IPS-18c (cell line): ENCODE measurements around the gene GNAO1.

Experiments
- H3K4me3 ChIP-seq: 2 replicates; pipeline ENCODE4 v1.7.0; 2013; ENCODE audit warnings: low read depth, mild to moderate bottlenecking, low read length, moderate library complexity; ENCODE audit not compliant: insufficient read depth
- H3K9me3 ChIP-seq: one replicate; pipeline ENCODE4 v1.6.1; 2013; ENCODE audit warnings: mild to moderate bottlenecking, low read length, moderate library complexity; ENCODE audit not compliant: control insufficient read depth, insufficient read depth

The GNAO1 gene

GRCh38 chr16:56225017-56225742 lies 33.9 kb downstream of the GNAO1 start:
- peaks cover 3% of the 10 kb centered on the region for H3K9me3 ChIP-seq
- H3K4me3 ChIP-seq: no peak overlapping the region

DNA sequence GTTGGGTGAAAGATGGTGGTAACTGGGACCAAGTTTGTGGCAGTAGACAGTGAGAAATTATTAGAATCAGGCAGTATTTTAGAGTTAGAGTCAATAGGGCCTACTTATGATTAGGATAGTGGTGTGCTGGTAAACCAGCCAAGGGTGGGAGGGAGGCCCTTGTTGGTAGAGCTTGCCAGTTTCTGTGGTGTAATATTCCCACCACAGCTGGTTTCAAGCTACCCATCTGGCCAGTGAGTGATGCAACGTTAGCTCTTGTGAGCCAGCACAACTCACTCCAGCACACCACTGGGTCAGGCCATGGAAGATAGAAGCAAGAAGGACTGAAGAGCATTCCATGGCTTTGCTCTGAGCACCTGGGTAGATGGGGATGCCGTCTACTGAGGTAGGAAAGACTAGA lies 34.9 kb downstream of the GNAO1 start:
- peaks cover 3% of the 10 kb centered on the region for H3K9me3 ChIP-seq
- H3K4me3 ChIP-seq: no peak overlapping the region

GRCh38 chr16:56226845-56227525 lies 35.7 kb downstream of the GNAO1 start:
- peaks cover 3% of the 10 kb centered on the region for H3K9me3 ChIP-seq
- no peak overlapping the region for H3K4me3 ChIP-seq

DNA sequence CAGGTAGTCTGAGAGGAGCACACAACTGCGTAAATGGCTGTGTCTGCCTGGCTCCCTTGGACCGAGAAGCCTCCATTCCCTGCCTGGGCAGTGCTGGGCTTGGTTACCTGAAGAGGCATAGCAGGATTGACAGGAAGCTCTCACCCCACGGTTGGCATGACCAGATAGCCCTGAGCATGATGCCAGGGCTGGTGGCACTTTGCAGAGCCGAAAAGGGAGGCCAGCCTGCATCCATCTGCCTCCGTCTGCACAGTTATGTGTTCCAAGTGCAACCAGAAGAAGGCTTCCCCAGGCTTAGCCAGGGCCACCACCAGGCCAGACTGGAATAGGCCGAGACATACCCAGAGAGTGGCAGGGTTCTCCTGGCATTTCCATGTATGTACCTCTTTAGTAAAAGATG lies 36.6 kb downstream of the GNAO1 start:
- Histone ChIP-seq H3K9me3 (peaks cover 3% of the 10 kb centered on the region), H3K4me3 (no peak overlapping the region)

DNA sequence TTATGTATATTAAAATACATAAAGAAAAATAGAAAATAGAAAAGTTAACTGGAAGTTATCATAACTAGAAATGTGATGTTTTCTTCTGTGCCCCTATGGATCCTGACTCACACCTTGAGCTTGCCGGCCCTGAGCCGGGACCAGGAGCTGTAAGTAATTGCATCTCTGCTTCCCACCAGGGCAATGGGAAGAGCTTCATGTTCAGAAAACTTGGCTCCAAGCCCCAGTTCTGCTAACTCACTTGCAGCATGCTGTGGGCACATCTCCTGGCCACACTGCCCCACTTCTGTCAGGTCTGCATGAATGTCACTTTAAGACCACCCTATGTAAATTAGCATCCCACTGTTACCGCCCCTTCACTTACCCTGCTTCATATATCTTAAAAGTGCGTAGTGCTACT lies 37.2 kb downstream of the GNAO1 start:
- H3K9me3 ChIP-seq: peaks cover 3% of the 10 kb centered on the region
- no peak overlapping the region for H3K4me3 ChIP-seq

DNA sequence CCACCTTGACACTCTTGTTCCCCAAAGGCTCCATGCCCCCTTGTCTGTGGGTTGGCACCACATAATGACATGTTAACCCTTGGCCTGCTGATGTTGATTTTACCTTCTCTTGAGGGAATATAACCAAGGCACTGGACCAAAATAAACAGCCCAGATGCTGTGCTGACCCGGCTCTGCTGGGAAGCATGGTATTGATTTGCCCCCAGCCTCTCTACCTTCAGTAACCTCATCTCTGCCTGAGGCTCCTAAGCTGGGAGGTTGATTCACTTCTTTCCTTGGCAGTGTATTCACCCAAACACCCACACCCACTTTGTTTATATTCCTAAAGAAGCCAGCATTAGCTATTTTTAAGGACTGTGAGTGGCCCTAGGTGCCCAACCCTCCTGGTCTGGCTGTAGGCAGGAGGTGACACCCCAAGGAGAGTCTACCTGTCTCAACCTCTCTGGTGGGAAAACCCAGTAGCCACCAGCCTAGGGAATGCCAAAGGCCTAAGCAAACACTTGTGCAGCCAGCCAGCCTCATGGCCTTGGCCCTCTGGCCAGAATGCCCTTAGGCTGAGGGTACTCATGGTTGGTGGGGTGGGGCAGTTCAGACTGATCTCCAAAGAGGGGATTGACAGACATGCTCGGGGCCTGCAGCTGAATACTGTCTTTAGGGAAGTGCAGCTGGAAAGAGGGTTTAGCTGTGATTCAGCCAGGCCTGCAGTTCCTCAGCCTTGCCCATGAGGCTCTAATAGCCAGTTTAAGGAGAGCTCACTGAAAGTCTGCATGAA lies 42.7 kb downstream of the GNAO1 start:
- H3K4me3 ChIP-seq: no peak overlapping the region
- no peaks in the 10 kb centered on the region for H3K9me3 ChIP-seq

GRCh38 chr16:56234737-56235136 lies 43.4 kb downstream of the GNAO1 start:
- Histone ChIP-seq H3K4me3 (no peak overlapping the region), H3K9me3 (no peaks in the 10 kb centered on the region)

- Histone ChIP-seq H3K4me3 (no peak overlapping the region), H3K9me3 (no peaks in the 10 kb centered on the region)
Measured at GRCh38 chr16:56237451-56237930, 46.2 kb downstream of the GNAO1 start.

- H3K9me3 ChIP-seq: no peaks in the 10 kb centered on the region
- no peak overlapping the region for H3K4me3 ChIP-seq
Measured at GRCh38 chr16:56238188-56238587, 46.9 kb downstream of the GNAO1 start.

DNA sequence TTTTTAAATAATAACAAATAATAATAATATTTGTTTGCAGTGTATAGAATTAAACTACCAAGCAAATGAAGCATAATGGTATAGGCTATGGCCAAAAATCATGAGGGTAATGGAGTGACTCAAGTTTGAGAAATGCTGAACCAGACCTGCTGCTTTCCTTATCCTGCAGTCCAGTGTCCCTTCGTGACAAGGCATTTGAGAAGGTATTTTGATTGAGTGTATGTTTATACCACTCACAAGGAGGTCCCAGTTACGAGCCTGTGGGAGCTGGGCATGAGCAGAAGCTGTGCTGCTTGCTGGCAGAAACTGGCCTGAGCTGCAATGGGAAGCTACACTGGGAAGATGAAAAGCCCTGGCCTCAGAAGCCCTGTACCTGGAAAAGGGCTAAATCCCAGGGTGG lies 50.3 kb downstream of the GNAO1 start:
- no peaks in the 10 kb centered on the region for H3K9me3 ChIP-seq
- no peak overlapping the region for H3K4me3 ChIP-seq

DNA sequence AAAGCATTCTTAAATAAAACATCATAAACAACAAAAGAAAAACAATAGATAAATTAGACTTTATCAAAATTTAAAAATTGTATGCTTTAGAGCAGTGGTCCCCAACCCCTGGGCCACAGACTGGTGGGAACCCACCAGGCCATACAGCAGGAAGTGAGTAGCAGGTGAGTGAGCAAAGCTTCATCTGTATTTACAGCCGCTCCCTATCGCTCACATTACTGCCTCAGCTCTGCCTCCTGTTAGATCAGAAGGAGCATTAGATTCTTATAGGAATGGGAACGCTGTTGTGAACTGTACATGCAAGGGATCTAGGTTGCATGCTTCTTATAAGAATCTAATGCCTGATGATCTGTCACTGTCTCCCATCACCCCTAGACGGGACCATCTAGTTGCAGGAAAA lies 51.5 kb downstream of the GNAO1 start:
- Histone ChIP-seq H3K4me3 (no peak overlapping the region), H3K9me3 (no peaks in the 10 kb centered on the region)

DNA sequence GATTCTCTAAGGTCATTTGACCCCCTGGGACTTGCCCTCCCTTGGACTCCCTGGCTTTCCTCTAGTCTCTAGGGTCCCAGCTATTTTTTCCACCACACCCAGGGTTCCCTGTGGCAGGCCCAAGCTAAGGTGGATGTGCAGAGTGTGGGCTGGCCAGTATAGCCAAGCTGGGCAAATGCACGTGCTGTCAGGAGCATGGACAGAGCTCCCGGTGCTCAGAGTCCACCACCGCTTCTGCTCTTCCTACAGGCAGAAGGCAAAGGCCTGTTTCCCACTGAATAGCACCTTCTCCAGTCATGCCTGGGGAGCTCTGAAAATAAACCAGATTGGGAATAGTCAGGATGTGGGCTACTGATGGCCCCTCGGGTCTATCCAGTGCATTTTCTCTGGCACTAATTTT lies 53.3 kb downstream of the GNAO1 start:
- Histone ChIP-seq H3K4me3 (no peak overlapping the region), H3K9me3 (no peaks in the 10 kb centered on the region)

DNA sequence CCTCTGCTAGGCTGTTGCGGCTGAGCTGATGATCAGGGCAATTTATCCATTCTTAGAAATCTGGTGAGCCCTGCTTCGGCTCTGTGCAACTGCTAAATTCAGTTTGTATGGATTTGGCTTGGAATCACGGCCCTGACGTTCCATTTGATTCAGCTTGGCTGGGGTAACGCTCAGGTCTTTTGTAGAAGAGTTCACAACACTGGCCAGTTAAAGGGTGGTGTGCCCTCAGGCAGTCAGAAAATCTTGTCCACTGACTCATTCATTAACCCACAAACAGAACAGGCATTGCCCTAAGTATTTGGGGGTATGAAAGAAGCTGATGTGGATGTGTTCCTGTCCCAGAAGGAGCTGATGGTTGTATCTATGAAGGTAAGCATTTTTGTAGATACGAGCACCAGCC lies 53.9 kb downstream of the GNAO1 start:
- no peaks in the 10 kb centered on the region for H3K9me3 ChIP-seq
- H3K4me3 ChIP-seq: no peak overlapping the region

DNA sequence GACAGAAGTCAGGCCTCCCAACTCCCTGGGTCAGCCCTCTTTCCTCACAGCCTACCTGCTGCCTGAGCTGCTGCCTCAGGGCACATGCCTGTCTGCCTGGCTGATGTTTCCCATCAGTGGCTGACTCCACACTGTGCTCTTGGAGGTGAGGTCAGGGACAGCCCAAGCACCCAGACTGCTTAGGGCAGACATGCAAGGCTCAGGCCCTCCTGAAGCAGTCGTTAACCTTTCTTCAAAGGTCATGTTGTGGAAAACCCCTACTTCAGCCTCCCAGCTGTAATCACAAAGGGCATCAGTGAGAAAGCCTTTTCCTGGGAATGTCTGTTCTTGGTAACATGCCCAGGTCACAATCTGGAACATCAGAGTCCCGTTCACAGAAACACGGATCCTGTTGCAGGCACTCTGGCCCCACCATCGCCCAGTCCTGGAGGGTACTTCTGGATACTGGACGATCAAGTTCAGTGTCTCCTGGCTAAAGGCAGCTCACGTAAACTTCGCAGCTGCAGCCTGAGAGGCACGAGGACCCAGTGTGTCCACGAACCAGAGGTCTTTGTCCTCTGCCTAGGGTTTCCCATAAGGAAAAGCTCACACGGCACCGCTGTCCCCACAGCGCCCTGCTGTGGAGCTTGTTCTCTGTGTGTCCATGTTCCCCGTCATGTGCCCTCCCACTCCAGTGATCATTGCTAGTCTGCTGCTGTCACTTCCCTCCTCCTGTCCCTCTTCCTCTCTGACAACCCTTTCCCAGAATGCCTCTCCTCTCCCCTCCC lies 54.9 kb downstream of the GNAO1 start:
- H3K4me3 ChIP-seq: no peak overlapping the region
- H3K9me3 ChIP-seq: no peaks in the 10 kb centered on the region

DNA sequence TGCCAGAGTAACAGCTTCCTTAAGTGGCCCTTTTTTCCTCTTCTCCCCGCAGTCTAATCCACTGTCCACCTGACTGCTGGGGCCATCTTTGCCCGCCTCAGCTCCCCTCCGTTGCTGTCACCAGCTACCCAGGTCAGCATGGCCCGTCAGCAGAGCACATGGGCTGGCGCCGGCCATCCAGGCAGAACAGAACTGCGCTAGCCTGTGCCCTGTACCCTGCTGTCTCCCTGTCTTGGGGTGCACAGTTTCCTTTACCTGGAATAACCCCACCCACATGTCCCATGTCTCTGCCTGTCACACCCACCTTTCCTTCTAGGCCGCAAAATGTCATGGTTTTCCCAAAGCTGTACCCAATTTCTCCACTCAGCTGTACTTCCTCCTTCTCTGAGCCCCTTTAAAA lies 55.7 kb downstream of the GNAO1 start:
- no peak overlapping the region for H3K4me3 ChIP-seq
- H3K9me3 ChIP-seq: no peaks in the 10 kb centered on the region

- no peak overlapping the region for H3K4me3 ChIP-seq
- no peaks in the 10 kb centered on the region for H3K9me3 ChIP-seq
Measured at GRCh38 chr16:56247808-56248207, 56.5 kb downstream of the GNAO1 start.

DNA sequence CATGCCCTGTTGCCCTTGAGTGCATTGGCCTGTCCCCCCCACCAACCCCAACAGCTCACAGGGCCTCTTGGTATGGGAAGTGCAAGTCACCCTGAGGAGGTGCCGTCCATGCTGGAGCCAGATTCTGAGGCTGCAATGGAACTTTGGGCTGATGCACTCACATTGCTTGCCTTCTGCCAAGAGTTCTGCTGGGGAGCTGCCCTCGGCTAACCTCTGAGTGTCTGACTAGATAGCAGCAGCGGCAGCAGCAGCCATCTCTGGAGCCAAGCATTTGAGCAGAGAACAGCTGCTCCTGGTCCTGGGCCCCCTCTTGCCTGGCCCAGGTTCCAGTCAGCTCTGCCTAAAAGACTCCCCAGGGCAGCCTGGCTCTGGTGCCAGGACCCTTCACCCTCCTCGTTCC lies 61.5 kb downstream of the GNAO1 start:
- no peaks in the 10 kb centered on the region for H3K9me3 ChIP-seq
- H3K4me3 ChIP-seq: no peak overlapping the region
